ENCODE data around the gene KCNQ1. TPM values are rescaled to one million over a fixed set of nuclear protein-coding genes. Genes with fewer than 3 reads are reported as not detected.

The KCNQ1 gene
- total RNA-seq, 4 donors from 2014 or later = 0.89 to 2.2 (median 1.3) TPM

DNA sequence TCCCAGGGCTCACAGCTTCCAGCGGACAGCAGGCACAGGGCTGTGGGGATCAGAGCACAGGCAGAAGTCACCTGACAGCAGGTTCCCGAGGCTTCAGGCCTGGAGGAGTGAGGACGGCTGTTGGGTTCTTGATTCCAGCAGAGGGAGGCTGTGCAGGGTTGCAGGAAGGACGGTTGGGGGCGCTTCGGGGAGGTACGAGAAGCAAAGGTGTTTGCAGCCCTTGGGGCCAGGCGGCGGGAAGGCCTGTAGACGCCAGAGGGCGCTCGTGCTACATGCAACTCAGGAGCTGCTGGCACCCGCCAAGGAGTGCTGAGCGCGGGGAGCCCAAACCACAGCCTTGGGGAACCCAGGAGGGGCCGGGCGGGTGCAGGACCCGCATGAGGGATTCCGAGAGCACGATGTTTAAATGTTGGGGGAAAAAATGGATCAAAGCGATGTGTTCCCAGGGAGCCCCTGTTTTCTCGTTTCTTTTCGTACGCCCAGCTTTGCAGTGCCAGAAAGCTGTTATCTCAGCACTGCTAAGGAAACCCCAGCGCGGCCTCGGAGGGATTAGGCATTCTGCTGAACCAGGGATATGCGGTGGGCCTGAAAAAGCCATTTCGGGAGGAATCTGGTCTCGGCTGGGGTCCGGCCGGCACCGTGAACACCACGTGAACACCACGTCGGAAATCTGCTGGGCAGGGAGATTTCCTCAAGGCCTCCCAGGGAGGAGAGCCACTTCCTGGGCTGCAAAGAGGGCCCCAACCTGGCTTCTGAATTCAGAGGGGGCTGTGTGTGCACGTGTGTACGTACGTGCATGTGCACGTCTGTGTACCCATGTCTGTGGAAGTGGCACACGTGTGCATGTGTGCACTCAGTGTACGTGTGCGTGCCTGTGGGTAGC is 88.1 kb downstream of the KCNQ1 start:
- H3K36me3 ChIP-seq = no peaks in the 10 kb centered on the region
- peaks cover 19% of the 10 kb centered on the region for H3K4me1 ChIP-seq
- H3K4me3 ChIP-seq = peak overlapping the region; percentile 25
- no peak overlapping the region for H3K27ac ChIP-seq
- H3K27me3 ChIP-seq = peaks cover 7% of the 10 kb centered on the region
- H3K9me3 ChIP-seq = no peaks in the 10 kb centered on the region
- 10% methylated on average over 21 of the region's 43 CpGs for WGBS
- DNase-seq (ENCODE audit: low spot score in 2 of 2) = peak; percentile 94 to 95
- TF ChIP-seq EP300 (IDR thresholded peaks at IDR 0.05) (no peak), POLR2AphosphoS5 (IDR thresholded peaks at IDR 0.05) (no peak), POLR2A (IDR thresholded peaks at IDR 0.05) (no peak)
- TF ChIP-seq, protein P1, sequence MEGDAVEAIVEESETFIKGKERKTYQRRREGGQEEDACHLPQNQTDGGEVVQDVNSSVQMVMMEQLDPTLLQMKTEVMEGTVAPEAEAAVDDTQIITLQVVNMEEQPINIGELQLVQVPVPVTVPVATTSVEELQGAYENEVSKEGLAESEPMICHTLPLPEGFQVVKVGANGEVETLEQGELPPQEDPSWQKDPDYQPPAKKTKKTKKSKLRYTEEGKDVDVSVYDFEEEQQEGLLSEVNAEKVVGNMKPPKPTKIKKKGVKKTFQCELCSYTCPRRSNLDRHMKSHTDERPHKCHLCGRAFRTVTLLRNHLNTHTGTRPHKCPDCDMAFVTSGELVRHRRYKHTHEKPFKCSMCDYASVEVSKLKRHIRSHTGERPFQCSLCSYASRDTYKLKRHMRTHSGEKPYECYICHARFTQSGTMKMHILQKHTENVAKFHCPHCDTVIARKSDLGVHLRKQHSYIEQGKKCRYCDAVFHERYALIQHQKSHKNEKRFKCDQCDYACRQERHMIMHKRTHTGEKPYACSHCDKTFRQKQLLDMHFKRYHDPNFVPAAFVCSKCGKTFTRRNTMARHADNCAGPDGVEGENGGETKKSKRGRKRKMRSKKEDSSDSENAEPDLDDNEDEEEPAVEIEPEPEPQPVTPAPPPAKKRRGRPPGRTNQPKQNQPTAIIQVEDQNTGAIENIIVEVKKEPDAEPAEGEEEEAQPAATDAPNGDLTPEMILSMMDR (IDR thresholded peaks at IDR 0.05) = peak; percentile 97 to 99

DNA sequence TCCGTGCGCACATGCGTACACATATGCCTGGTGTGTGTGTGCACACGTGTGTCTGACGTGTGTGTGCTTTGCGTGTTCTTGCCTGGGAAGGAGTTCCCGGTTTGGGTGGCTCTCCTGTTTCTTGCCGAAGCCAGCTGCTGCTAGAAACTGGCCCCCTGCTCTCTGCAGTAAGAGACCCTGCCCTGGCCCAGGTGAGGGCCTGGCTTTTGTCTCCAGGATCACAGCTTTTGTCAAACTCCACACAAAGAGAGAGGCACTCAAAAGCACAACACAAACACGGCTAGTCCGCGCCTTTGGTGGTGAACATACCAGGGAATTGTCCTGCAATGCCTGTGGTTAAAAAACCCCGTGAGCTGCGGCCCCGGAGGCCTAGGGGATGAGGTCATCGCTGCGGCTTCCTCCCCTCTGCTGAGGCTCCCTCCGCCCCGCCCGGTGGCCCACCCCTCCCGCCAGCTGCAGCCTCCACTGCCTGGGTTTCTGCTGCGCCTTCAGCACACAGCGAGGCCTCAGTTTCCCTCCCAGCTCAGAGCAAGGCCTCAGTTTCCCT is 88.9 kb downstream of the KCNQ1 start:
- DNase-seq (ENCODE audit: low spot score in 2 of 2) = peak; percentile 84 to 87
- Histone ChIP-seq H3K4me3 (peak overlapping the region; percentile 25), H3K36me3 (no peaks in the 10 kb centered on the region), H3K4me1 (peaks cover 19% of the 10 kb centered on the region), H3K27ac (no peak overlapping the region), H3K9me3 (no peaks in the 10 kb centered on the region), H3K27me3 (peaks cover 2% of the 10 kb centered on the region)
- WGBS = 58% methylated on average over 16 of the region's 22 CpGs
- no peak for TF ChIP-seq POLR2AphosphoS5 (IDR thresholded peaks at IDR 0.05)
- no peak for TF ChIP-seq POLR2A (IDR thresholded peaks at IDR 0.05)
- TF ChIP-seq, protein P1 (IDR thresholded peaks at IDR 0.05) = no peak
- TF ChIP-seq EP300 (IDR thresholded peaks at IDR 0.05) = no peak

DNA sequence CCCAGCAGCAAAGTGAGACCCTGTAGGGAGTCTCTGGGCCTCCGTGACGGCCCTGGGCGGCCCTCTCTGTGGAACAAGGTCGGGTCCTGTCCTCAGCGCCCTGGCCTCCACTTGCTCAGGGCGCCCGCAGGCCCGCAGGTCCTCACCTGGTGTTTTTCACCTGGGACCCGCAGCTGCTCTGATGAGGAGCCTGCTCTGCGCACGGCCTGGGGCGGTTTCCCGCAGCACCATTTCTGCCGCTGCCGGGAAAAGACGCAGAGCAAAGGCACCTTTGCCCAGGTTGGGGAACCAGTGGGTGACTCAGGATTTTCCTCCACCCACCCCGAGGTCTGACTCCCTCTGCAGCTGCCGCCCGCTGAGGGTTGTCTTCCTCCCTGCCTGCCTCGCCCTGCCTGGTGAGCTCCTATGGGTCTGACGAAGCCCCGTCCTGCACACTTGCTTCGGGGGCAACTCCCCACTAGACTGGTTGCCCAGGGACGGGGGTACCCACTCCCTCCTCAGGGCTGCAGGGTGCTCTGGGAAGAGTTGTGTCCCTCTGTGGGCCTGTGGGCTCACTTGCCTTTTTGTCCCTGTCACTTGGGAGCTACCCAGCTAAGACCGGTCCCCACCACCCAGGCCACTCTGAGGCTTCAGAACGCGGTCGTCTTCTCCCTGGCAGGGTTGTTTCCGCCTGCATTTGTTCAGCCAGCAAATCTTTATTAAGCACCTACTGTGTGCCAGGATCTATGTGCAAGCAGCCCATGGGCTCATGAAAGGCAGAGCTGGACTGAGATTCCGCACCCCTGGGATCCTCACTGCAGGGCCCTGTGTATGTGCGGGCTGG is 89.5 kb downstream of the KCNQ1 start:
- TF ChIP-seq POLR2AphosphoS5 (IDR thresholded peaks at IDR 0.05) = no peak
- TF ChIP-seq, protein P1 (IDR thresholded peaks at IDR 0.05) = no peak
- no peak for TF ChIP-seq EP300 (IDR thresholded peaks at IDR 0.05)
- TF ChIP-seq POLR2A (IDR thresholded peaks at IDR 0.05) = no peak
- peak; percentile 54 to 70 for DNase-seq (ENCODE audit: low spot score in 2 of 2)
- H3K27ac ChIP-seq = no peak overlapping the region

DNA sequence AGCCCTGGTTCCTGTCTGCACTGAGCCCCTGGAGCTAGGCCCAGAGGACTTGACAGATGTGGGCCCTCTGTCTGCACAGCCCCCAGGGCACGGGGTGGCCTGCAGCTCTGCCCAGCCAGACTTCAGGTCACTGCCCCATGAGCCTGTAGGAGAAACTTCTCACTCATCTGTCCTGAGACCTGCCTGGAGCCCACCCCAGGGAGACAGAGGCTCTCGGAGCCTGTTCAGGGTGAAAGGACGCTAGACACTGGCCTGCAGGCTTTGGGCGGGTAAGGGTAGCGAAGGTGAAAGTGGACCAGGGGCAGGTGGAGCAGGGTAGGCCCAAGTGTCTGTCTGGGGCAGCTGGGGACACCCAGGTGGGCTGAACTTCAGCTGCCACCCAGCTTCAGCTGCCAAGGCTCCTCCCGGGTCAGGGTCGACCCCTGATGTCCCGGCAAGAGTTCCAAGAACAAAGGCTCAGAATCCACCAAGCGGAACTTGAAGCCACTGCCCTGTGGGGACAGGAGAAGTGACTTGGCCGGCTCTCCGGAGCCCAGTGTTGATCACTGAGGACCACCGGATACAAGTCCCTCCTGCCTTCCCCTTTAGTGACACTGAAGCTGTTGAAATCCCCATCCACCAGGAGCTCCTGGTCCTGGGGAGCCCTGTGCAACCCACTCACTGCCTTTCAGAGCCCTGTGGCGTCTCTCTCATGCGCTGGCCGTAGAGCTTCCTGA is 90.3 kb downstream of the KCNQ1 start:
- no peak overlapping the region for H3K4me3 ChIP-seq
- H3K4me1 ChIP-seq = peaks cover 19% of the 10 kb centered on the region
- no peak overlapping the region for H3K27ac ChIP-seq
- H3K36me3 ChIP-seq = no peaks in the 10 kb centered on the region
- DNase-seq (ENCODE audit: low spot score in 2 of 2) = peak; percentile 57 to 65
- H3K9me3 ChIP-seq = no peaks in the 10 kb centered on the region
- H3K27me3 ChIP-seq = no peaks in the 10 kb centered on the region
- TF ChIP-seq EP300 (IDR thresholded peaks at IDR 0.05) (no peak), POLR2AphosphoS5 (IDR thresholded peaks at IDR 0.05) (no peak), POLR2A (IDR thresholded peaks at IDR 0.05) (no peak)
- TF ChIP-seq, protein P1 (IDR thresholded peaks at IDR 0.05) = no peak
- 95% methylated on average over 8 of the region's 15 CpGs for WGBS

More for the DNA sequence above, 89.5 kb downstream of the KCNQ1 start:
- H3K4me1 ChIP-seq = peaks cover 19% of the 10 kb centered on the region
- H3K27me3 ChIP-seq = peaks cover 2% of the 10 kb centered on the region
- H3K4me3 ChIP-seq = no peak overlapping the region
- H3K9me3 ChIP-seq = no peaks in the 10 kb centered on the region
- WGBS = 88% methylated on average over 9 of the region's 31 CpGs
- no peaks in the 10 kb centered on the region for H3K36me3 ChIP-seq
